T47D (cell line): ENCODE measurements around the gene KCNQ1.

Source experiments
- DNase-seq, 2 experiments: peaks; one replicate each; pipeline versions ENCODE4 v3.0.0 to v3.0.0-alpha.2; 2011 to 2012; ENCODE audit warnings: low read depth in 1 of 2, low spot score in 1 of 2
- JUND ChIP-seq: IDR thresholded peaks from 2 replicates; pipeline ENCODE4 v1.6.1; 2012; ENCODE audit warnings: low read depth
- in situ Hi-C: cut with HindIII; loops from 2 replicates; pipeline ENCODE4 v1.10.0; 2016; ENCODE audit warnings: low sequenced_read_pairs, low pct_unique_long_range_greater_than_20kb

KCNQ1 gene

DNA sequence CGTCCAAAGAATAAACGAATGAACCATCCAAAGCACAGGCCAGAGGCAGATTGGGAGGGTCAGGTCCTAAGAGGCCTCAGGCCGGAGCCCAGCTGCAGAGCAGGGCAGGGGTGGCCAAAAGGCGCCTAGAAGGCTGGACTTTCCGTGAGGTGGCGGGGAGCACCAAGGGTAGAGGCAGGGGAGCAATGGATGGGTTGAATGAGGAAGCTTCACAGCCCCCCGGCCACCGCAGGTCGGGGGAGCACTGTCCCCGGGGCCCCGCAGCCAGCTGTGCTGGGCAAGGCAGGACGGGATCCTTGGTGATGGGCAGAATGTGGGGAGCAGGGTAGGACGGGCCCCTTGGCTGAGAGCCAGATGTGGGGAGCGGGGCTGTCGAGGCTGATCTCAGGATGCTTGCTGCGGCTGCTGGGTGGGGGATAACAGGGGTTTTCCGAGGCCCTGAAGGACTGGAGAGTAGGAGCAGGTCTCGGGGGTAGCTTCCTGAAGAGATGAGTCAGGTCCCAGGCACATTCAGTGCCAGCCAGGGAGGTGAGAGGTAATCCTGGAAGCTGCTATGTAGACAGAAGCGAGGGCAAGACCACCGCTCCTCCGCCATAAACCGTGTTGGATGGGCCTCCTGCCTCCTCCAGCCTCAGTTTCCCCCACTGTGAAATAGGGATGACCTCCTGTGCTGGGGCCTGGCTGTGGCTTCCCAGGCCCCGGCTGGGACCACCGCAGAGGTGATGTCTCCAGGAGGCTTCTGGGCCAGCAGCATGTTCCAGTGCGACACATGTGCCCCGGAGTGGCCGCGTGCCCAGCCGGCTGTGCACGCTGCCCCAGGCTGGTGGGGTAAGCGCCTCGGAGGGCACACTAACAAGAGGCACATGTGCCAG is 289.6 kb downstream of the KCNQ1 start:
- no peak for DNase-seq
- TF ChIP-seq JUND: no peak
- in situ Hi-C loops: no loop called here

DNA sequence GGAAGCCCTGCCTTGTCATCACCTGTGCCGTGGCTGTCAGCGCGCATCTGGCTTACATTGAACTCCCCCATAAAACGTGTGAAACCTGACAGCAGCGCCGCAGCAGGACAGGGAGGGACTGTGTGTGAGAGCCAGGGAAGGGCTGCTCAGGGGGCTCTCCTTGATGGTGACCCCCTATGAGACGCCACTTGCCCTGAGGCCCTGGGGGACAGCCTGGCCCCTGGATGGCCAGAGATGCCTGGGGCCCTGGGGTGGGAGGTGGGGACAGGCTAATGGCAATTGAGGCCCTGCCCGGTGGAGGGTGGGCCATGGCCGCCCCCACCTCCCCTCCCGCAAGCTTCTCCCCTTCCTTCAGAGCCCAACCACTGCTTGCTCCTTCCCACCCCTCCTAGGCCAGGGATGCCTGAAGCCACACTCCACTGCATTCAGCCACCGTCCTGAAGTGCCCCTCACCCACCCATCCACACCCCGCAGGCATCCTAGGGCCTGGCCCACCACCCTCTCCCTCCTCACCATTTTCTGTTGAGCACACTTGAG is 290.3 kb downstream of the KCNQ1 start:
- no peak for TF ChIP-seq JUND
- no peak for DNase-seq
- in situ Hi-C loops: no loop called here

DNA sequence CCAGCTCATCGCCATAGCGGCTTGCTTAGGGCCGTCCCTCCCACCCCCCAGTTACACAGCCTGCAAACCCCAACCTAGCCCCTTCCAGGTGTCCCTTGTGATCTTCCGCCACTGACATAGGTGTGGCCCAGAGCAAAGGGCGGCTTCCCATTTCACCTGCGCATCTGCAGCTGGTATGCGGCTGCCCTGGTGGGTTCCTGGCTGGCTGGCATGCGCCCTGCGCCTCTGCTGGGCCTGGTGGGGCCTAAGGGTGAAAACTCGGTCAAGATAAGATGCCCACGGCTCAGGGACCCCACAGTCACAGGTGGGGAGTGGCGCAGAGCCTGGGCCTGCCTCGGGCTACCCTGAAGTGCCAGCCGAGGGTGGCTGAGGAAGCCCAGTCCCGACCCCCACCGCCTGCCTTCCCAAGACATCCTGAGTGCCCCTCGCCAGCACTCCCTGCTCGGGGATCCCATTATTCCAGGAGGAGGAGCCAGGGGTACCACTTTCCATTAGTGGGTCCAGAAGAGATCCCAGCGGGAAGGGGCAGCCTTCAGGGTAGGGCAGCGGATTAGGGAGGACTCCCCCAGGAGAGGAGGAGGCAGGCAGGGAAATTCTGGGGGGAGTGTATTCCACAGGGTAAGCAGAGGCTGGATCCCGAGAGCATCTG is 291.9 kb downstream of the KCNQ1 start:
- in situ Hi-C loops: no loop called here
- no peak for TF ChIP-seq JUND
- no peak for DNase-seq

DNA sequence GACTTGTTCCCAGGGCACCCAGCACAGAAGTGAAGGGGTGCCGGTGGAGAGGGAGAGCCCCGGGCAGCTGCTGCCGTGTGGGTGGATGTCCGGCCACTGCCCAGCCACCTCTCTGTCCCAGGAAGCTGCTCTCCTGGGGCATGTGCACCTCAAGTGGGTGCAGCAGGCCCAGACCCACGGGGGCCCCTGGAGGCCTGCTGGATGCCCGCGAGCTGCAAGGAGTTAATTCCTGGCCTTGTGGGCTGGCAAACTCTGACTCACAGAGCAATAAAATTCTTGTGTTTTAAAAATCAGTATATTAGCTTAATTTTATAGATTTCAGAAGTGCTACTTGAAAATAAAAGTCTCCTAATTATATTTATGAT is 292.4 kb downstream of the KCNQ1 start:
- TF ChIP-seq JUND: no peak
- in situ Hi-C loops: no loop called here
- no peak for DNase-seq

DNA sequence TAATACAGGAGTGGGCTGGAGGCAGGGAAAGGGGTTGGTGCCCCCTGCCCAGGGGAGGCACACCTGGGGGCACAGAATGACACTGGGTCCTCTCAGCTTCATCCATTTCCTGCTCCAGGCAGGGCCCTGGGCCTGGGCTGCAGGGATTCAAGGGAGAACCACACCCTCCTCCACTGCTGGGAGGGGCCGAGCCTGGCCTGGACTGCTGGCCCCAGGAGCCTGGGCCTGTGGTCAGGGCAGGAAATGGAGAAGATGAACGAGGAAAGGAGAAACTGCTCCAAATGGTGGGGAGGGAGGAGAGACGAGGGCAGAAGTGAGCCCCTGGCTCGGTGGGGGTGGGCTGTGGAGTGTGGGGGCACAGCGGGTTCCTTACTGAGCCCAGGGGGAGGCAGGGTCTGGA is 293.1 kb downstream of the KCNQ1 start:
- no peak for TF ChIP-seq JUND
- DNase-seq: no peak
- in situ Hi-C loops: no loop called here

DNA sequence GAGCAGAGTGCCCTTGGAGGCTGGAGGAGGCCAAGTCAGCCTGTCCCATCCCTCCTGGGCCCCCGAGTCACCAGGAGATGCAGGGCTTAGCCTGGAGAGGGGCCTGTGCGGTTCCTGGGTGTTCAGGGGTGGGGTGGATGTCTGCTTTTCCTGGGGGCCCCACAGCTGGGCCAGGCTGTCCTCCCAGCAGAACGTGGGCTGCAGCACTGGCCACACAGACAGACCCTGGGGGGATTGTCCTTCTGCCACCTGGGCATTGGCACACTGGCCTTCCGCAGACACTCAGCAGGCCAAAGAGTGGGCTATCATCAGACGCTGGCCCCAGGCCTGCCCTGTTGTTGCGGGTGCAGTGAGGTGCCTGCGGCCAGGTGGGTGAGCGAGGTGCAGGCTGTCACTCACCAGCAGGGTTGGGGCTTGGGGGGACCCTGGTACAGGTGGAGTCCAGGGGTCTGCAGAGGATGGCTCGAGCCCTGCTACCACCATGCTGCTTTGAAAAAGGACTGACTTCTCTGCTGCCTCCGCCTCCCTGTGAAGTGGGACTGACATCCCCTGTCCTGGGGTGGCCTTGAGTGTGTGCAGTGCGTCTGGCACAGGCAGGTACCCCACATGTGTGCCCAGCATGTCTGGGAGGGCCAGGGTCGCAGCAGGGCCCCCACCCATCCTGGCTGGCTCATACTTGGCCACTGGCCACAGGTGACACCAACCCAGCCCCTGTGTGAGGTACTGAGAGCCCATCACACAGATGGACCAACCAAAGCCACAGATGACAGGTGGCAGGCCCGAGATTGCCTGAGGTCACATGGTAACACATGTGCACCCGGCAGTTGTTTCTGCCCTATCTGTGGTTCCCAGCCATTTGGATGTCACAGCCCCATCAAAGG is 294.0 kb downstream of the KCNQ1 start:
- TF ChIP-seq JUND: no peak
- no peak for DNase-seq
- in situ Hi-C loops: no loop called here

DNA sequence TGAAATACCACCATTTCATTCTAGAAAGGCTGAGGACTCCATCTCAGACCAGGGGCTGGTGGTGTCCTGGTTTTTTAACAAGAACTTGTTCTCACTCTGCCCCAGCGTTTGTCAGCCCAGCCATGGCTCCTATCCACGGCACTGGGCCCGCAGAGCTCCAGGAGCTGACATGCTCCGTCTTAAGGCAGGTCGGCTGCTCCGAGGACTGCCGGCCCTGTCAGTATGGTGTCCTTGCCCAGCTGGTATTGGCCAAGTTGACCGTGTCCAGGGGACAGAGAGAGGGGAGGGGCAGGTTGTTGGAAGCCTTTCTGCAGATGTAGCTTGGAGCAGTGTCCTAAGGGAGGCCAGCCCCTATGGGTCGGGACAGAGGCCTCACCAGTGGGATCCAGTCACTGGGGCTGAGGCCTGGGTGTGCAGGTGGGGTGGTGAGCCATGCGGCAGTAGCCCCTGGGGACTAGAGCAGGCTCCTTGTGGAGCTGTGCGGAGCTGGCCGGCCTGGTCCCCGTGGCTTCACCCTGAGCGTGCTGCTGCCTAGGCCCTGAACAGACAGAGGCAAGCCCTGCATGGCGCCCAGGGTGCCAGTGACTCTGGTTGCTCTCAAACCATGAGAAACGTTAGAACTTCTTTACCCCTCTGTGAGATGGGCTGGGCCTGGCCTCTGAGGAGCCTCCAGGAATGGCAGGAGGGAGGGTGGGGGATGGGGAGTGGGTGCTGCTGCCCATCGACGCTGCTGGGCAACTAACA is 294.9 kb downstream of the KCNQ1 start:
- no peak for TF ChIP-seq JUND
- in situ Hi-C loops: no loop called here

DNA sequence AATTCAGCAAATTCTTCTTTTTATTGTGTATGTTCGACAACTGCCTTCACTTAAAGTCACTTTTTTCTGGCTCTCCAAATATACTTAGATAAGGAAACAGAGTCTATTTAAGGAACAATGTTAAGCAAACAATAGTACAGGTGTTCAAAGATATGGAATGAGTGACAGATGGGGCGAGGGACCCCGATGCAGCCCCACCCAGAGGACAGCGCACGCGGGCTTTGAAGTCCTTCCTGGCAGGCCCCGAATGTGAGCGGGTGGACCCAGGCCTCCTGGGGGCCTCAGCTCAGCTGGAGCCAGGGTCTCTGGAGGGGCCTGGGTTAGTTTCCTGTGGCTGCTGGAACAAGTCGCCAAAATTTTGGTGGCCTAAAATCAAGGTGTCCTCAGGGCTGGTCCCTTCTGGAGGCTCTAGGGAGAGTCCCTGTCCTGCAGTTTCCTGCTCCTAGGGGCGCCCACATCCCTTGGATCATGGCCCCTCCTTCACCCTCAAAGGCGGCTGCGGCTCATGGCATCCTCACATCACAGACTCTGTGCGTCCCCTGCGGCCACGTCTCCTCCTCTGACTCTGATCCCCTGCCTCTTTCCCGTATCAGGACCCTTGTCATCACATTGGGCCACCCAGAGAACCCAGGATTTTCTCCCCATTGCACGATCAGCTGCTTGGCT is 295.6 kb downstream of the KCNQ1 start:
- TF ChIP-seq JUND: no peak
- no peak for DNase-seq
- in situ Hi-C loops: no loop called here

More for the DNA sequence above, 294.9 kb downstream of the KCNQ1 start:
- no peak for DNase-seq

DNA sequence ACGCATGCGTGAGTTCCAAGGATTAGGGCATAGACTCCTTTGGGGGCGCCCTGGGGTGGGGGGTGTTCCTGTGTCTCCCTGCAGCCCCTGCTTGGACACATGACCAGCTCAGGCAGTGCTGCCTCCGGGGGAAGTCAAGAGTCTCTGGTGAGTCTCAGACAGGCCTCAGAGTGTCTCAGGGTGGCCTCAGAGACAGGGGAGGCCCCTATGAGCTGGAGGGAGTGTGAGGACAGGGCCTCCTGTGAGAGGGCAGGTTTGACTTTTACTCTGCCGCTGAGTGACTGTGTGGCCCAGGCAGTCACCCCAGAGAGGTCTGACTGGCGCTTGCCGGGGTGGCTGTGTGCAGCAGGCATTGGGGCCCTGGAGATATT is 296.2 kb downstream of the KCNQ1 start:
- in situ Hi-C loops: no loop called here
- DNase-seq: no peak
- no peak for TF ChIP-seq JUND

DNA sequence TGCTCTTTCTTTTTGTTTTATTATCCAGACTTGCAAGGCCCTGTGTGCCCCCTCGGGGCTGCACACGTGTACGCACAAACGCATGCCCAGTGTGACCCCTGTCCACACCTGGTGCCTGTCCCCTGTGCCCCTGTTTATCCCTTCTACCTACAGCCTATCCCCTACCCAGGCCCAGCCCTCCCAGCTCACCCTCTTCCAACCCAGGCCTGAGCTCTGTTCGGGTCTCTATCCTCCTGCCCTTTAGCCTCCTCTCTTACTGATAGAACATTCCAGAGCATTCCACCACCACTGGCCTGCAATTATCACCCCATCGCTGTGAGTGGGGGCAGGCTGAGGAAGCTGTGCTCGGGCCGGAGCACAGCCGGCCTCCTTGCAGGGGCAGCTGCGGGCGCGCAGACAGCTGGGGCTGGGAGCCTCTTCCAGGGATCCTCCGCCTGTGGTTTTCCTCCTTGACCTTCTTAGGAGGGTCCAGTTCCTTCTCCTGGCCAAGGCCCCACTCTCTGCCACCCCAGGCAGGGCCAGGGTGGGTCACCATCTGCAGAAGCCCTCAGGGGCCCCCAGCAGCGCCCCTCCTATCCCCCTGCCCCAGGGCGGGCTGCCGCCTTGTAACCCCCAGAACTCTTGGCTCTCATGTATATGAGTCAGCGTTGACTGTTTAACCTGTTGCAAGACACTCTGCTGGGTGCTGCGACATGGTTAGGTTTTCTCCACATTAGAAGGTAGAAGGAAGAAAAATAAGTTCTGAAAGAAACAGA is 296.7 kb downstream of the KCNQ1 start:
- in situ Hi-C loops: no loop called here
- no peak for TF ChIP-seq JUND
- DNase-seq: no peak

DNA sequence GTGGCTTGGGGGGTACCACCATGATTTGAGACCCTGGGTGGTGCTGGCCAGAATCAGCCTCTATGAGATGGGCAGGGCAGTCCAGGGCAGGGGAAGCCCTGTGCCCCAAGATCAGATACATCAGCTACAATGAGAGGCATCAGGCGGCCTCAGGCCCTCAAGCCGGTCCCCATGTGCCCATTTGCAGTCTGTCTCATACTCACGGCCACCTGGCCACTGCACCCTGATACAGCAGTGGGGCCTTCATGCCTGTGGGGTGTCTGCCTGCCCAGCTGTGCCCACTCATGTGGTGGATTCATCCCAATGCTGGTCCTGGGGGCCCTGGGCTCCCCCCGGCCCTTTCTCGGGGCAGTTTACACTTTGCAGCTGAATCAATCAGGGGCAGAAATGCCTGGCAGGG is 297.4 kb downstream of the KCNQ1 start:
- TF ChIP-seq JUND: no peak
- no peak for DNase-seq
- in situ Hi-C loops: no loop called here
